UCSD-AML1 (cell line): Measurements from ENCODE around the gene USP34.

ENCODE experiments used
- DNase-seq: peaks from one replicate; lab custom pipeline; 2025; ENCODE audit not compliant: unreplicated experiment; lab: John Stamatoyannopoulos, UW

Gene USP34

GRCh38 chr2:61378281-61378680, 92.6 kb downstream of the USP34 start:
- no peak for DNase-seq

GRCh38 chr2:61377046-61377445, 93.8 kb downstream of the USP34 start:
- DNase-seq = no peak

GRCh38 chr2:61376211-61376610, 94.7 kb downstream of the USP34 start:
- no peak for DNase-seq

GRCh38 chr2:61371027-61371426, 99.9 kb downstream of the USP34 start:
- DNase-seq = no peak

GRCh38 chr2:61368687-61369665, 101.9 kb downstream of the USP34 start:
- DNase-seq = no peak

GRCh38 chr2:61367177-61367576, 103.7 kb downstream of the USP34 start:
- no peak for DNase-seq

- no peak for DNase-seq
Measured at GRCh38 chr2:61363580-61363979, 107.3 kb downstream of the USP34 start.

- DNase-seq = no peak
Measured at GRCh38 chr2:61362873-61363272, 108.0 kb downstream of the USP34 start.

GRCh38 chr2:61361068-61361467, 109.8 kb downstream of the USP34 start:
- DNase-seq = no peak

GRCh38 chr2:61359058-61359457, 111.8 kb downstream of the USP34 start:
- no peak for DNase-seq

GRCh38 chr2:61357681-61358080, 113.2 kb downstream of the USP34 start:
- no peak for DNase-seq

- no peak for DNase-seq
Measured at GRCh38 chr2:61356958-61357350, 113.9 kb downstream of the USP34 start.

GRCh38 chr2:61356261-61356957, 114.5 kb downstream of the USP34 start:
- DNase-seq = no peak

- no peak for DNase-seq
Measured at GRCh38 chr2:61354543-61355197, 116.2 kb downstream of the USP34 start.

GRCh38 chr2:61353909-61354308, 117.0 kb downstream of the USP34 start:
- DNase-seq = no peak

- no peak for DNase-seq
Measured at GRCh38 chr2:61350777-61351176, 120.1 kb downstream of the USP34 start.

- DNase-seq = no peak
Measured at GRCh38 chr2:61343141-61343540, 127.7 kb downstream of the USP34 start.

GRCh38 chr2:61340242-61340641, 130.6 kb downstream of the USP34 start:
- DNase-seq = no peak

- no peak for DNase-seq
Measured at GRCh38 chr2:61338447-61338846, 132.4 kb downstream of the USP34 start.

- no peak for DNase-seq
Measured at GRCh38 chr2:61335187-61335586, 135.7 kb downstream of the USP34 start.

- no peak for DNase-seq
Measured at GRCh38 chr2:61334466-61334865, 136.4 kb downstream of the USP34 start.
